H1 (cell line): ENCODE results near the gene SERPING1. TPM values are rescaled to one million over a fixed set of nuclear protein-coding genes. Genes with fewer than 3 reads are reported as not detected.

Experiments
- CTCF ChIA-PET: fragments of 300-600 bp; sonication (Branson Sonifier 250); formaldehyde crosslinking; loops from one replicate; lab custom pipeline; 2021; ENCODE audit not compliant: partially characterized antibody; lab: Charles Lee
- POLR2A ChIA-PET: fragments of 300-600 bp; sonication (Branson Sonifier 250); formaldehyde crosslinking; loops from one replicate; lab custom pipeline; 2021; ENCODE audit warnings: inconsistent platforms; ENCODE audit not compliant: partially characterized antibody; lab: Charles Lee
- DNase-seq, 2 experiments: peaks; one replicate each; pipeline versions ENCODE4 v3.0.0 to v3.0.0-alpha.2; 2010 to 2022; ENCODE audit warnings: low spot score in 2 of 2, low read depth in 1 of 2, mixed read lengths in 1 of 2
- FAIRE-seq: peaks from 2 replicates; lab custom pipeline; 2011; peaks lifted over from hg19 to GRCh38; lab: Jason Lieb, UNC
- H2AFZ ChIP-seq: 2 replicates; pipeline ENCODE4 v1.8.1; 2012; ENCODE audit warnings: low read length, inconsistent platforms
- H2AK5ac ChIP-seq: 2 replicates; pipeline ENCODE4 v1.6.1; 2013; ENCODE audit warnings: low read depth, low read length
- H2BK120ac ChIP-seq: replicated peaks from 2 replicates; pipeline ENCODE3; 2013; ENCODE audit warnings: low read depth, low read length, inconsistent platforms
- H2BK12ac ChIP-seq: 2 replicates; pipeline ENCODE4 v1.6.1; 2013; ENCODE audit warnings: low read depth, low read length
- H2BK15ac ChIP-seq: 2 replicates; pipeline ENCODE4 v1.6.1; 2013; ENCODE audit warnings: low read length
- H2BK20ac ChIP-seq: 2 replicates; pipeline ENCODE4 v1.6.1; 2013; ENCODE audit warnings: low read length
- H2BK5ac ChIP-seq: 2 replicates; pipeline ENCODE4 v1.6.1; 2013; ENCODE audit warnings: low read depth, low read length
- H3K14ac ChIP-seq: 2 replicates; pipeline ENCODE4 v1.6.1; 2013; ENCODE audit warnings: inconsistent platforms; ENCODE audit not compliant: insufficient read length
- H3K18ac ChIP-seq: 2 replicates; pipeline ENCODE4 v1.6.1; 2013; ENCODE audit warnings: low read length; ENCODE audit errors: extremely low read depth
- H3K23ac ChIP-seq: 2 replicates; pipeline ENCODE4 v1.6.1; 2013; ENCODE audit warnings: inconsistent platforms; ENCODE audit not compliant: insufficient read length
- H3K23me2 ChIP-seq: 2 replicates; pipeline ENCODE4 v1.6.1; 2013; ENCODE audit warnings: low read depth, low read length
- H3K27ac ChIP-seq: 2 replicates; pipeline ENCODE4 v1.6.1; 2011; ENCODE audit warnings: low read depth, low read length, inconsistent platforms
- H3K27me3 ChIP-seq, 4 experiments: replicated peaks in 1 of 4; 1 replicate in 1 of 4; 2 replicates in 3 of 4; pipeline versions ENCODE4 v1.6.1 to v1.8.1; 2011 to 2013; ENCODE audit warnings: low read length in 3 of 4, mild to moderate bottlenecking in 3 of 4, inconsistent platforms in 2 of 4, mixed read lengths in 2 of 4, moderate library complexity in 1 of 4; ENCODE audit not compliant: control insufficient read depth in 3 of 4, insufficient read depth in 3 of 4; ENCODE audit errors: extremely low read depth in 1 of 4
- H3K36me3 ChIP-seq, 4 experiments: 2 replicates each; pipeline versions ENCODE4 v1.6.1 to v1.8.1; 2011 to 2013; ENCODE audit warnings: mild to moderate bottlenecking in 4 of 4, low read length in 3 of 4, moderate library complexity in 2 of 4, control low read depth in 1 of 4, inconsistent platforms in 1 of 4; ENCODE audit not compliant: insufficient read depth in 4 of 4, control insufficient read depth in 2 of 4
- H3K4ac ChIP-seq: replicated peaks from 2 replicates; pipeline ENCODE3; 2013; ENCODE audit warnings: low read length, low read depth, mixed read lengths, inconsistent platforms; ENCODE audit not compliant: insufficient read length
- H3K4me1 ChIP-seq, 4 experiments: replicated peaks in 1 of 4; 1 replicate in 1 of 4; 2 replicates in 3 of 4; pipeline versions ENCODE4 v1.6.1 to v1.8.1; 2011 to 2013; ENCODE audit warnings: low read length in 3 of 4, inconsistent platforms in 2 of 4, mixed read lengths in 1 of 4; ENCODE audit not compliant: insufficient read depth in 4 of 4, control insufficient read depth in 3 of 4
- H3K4me2 ChIP-seq, 2 experiments: 2 replicates each; pipeline versions ENCODE4 v1.6.1 to v1.8.1; 2011 to 2013; ENCODE audit warnings: low read depth in 2 of 2, low read length in 2 of 2, control low read depth in 1 of 2, inconsistent platforms in 1 of 2, mild to moderate bottlenecking in 1 of 2; ENCODE audit not compliant: insufficient read depth in 1 of 2
- H3K4me3 ChIP-seq, 4 experiments: fragments of 200-600, 300-600 bp in 1 of 4; sonication (generic), shearing (Covaris generic), sonication (Bioruptor Twin) in 1 of 4; 2 replicates each; pipeline versions ENCODE4 v1.5.1 to v1.8.1; 2011 to 2016; ENCODE audit warnings: low read length in 4 of 4, low read depth in 3 of 4, control low read depth in 2 of 4, inconsistent platforms in 2 of 4, mild to moderate bottlenecking in 2 of 4, mixed read lengths in 1 of 4, moderate library complexity in 1 of 4; ENCODE audit not compliant: insufficient read depth in 2 of 4; ENCODE audit errors: extremely low read depth in 1 of 4
- H3K56ac ChIP-seq: replicated peaks from 2 replicates; pipeline ENCODE3; 2013; ENCODE audit warnings: low read depth, mild to moderate bottlenecking, mixed read lengths, low read length, inconsistent platforms; ENCODE audit not compliant: insufficient read length
- H3K79me1 ChIP-seq: 2 replicates; pipeline ENCODE4 v1.6.1; 2013; ENCODE audit warnings: low read depth, low read length, control low read depth
- H3K79me2 ChIP-seq, 2 experiments: 2 replicates each; pipeline versions ENCODE4 v1.6.1 to v1.8.1; 2012 to 2013; ENCODE audit warnings: low read length in 2 of 2, mild to moderate bottlenecking in 2 of 2, inconsistent platforms in 1 of 2; ENCODE audit not compliant: insufficient read depth in 2 of 2, control insufficient read depth in 1 of 2
- H3K9ac ChIP-seq, 4 experiments: replicated peaks in 1 of 4; 1 replicate in 1 of 4; 2 replicates in 3 of 4; pipeline versions ENCODE4 v1.6.1 to v1.8.1; 2011 to 2013; ENCODE audit warnings: low read depth in 3 of 4, low read length in 3 of 4, control low read depth in 2 of 4, mild to moderate bottlenecking in 2 of 4, moderate library complexity in 2 of 4, inconsistent platforms in 1 of 4; ENCODE audit errors: extremely low read depth in 1 of 4
- H3K9me3 ChIP-seq, 2 experiments: 2 replicates each; pipeline versions ENCODE4 v1.6.1 to v1.8.1; 2012 to 2013; ENCODE audit warnings: mild to moderate bottlenecking in 2 of 2, moderate library complexity in 2 of 2, control low read depth in 1 of 2, inconsistent platforms in 1 of 2, low read depth in 1 of 2, low read length in 1 of 2, mixed read lengths in 1 of 2; ENCODE audit not compliant: insufficient read depth in 2 of 2
- H4K20me1 ChIP-seq, 2 experiments: replicated peaks in 1 of 2; 2 replicates each; pipeline versions ENCODE3 to v1.8.1; 2011 to 2013; ENCODE audit warnings: inconsistent platforms in 2 of 2, low read length in 2 of 2, mild to moderate bottlenecking in 1 of 2; ENCODE audit not compliant: insufficient read depth in 2 of 2, control insufficient read depth in 1 of 2
- H4K5ac ChIP-seq: 2 replicates; pipeline ENCODE4 v1.6.1; 2013; ENCODE audit warnings: low read length, low read depth, mixed read lengths, inconsistent platforms; ENCODE audit not compliant: insufficient read length
- H4K8ac ChIP-seq: 2 replicates; pipeline ENCODE4 v1.8.0; 2013; ENCODE audit warnings: mild to moderate bottlenecking, moderate library complexity, low read length, inconsistent platforms; ENCODE audit not compliant: insufficient read depth; ENCODE audit errors: extremely low read depth
- H4K91ac ChIP-seq: replicated peaks from 2 replicates; pipeline ENCODE3; 2013; ENCODE audit warnings: low read length, mixed read lengths, inconsistent platforms; ENCODE audit not compliant: insufficient read length
- E2F6 ChIP-seq: IDR thresholded peaks from 2 replicates; pipeline ENCODE4 v1.6.1; 2012; ENCODE audit warnings: inconsistent platforms
- POLR2A ChIP-seq, 2 experiments: IDR thresholded peaks; 1 replicate in 1 of 2; 2 replicates in 1 of 2; pipeline ENCODE4 v1.6.1; 2011; ENCODE audit warnings: low read depth in 2 of 2, low read length in 2 of 2, mild to moderate bottlenecking in 2 of 2; ENCODE audit errors: control extremely low read depth in 1 of 2
- SP4 ChIP-seq: IDR thresholded peaks from 2 replicates; pipeline ENCODE4 v1.6.1; 2012; ENCODE audit warnings: low read length, inconsistent platforms
- WGBS, 2 experiments: shearing (Covaris generic) in 1 of 2; methylation state at CpG; one replicate each; pipeline versions ENCODE4 v1.1.6 to v1.1.7; 2013 to 2015; ENCODE audit warnings: low lambda C conversion rate in 2 of 2, mixed read lengths in 2 of 2, inconsistent platforms in 1 of 2, low coverage in 1 of 2, missing lambda C conversion rate in 1 of 2; ENCODE audit not compliant: insufficient replicate concordance in 2 of 2, insufficient coverage in 1 of 2, insufficient read length in 1 of 2; ENCODE audit errors: extremely low coverage in 1 of 2, missing lambda C conversion rate in 1 of 2; 5-methylcytosine and 5-hydroxymethylcytosine counted together
- polyA plus RNA-seq, 7 experiments: library from polyadenylated mRNA; depleted of rRNA in 3 of 7; stranded (reverse) in 5 of 7; unstranded in 2 of 7; fragments of >200 nt in 5 of 7; fragments of 200-250 nt in 2 of 7; gene quantifications; 1 replicate in 5 of 7; 2 replicates in 1 of 7; 4 replicates in 1 of 7; pipeline versions ENCODE4 v1.2.1 to v1.2.3, GENCODE V29; 2011 to 2013; ENCODE audit warnings: missing spikeins in 2 of 7, mixed read lengths in 2 of 7
- total RNA-seq: library from RNA; stranded (reverse); fragmentation: NEBNext Ultra II Directional; extraction: Animal tissue kit (Norgen Biotek cat#: 25700); gene quantifications from 2 replicates; pipeline ENCODE4 v1.2.1, GENCODE V29; 2021

The SERPING1 gene
- total and polyA plus RNA-seq, 2 of the 8 experiments (the other 6 are each of a cell fraction or from before 2014, with no cell fraction given), result 50.9 to 54.8 TPM

- H3K14ac ChIP-seq, result no peak overlapping the region
- no peak overlapping the region for H4K91ac ChIP-seq
- H3K4me2 ChIP-seq, result peak overlapping the region in 1 of 2 experiments; percentile 18; a peak in 1 of 4 replicates
- WGBS, 2 experiments, result 82% methylated on average over 3 of the region's 3 CpGs; no CpG with 5 or more reads in 1 of the 2 experiments
- H3K79me1 ChIP-seq, result peaks cover 10% of the 10 kb centered on the region; the same call in 1 of the 2 replicates
- H2BK15ac ChIP-seq, result no peak overlapping the region
- H2AK5ac ChIP-seq, result no peak overlapping the region
- H3K4me3 ChIP-seq, result 0 out of 8 replicates have a peak overlapping the region, but pooled peaks of 1 of the 4 experiments have one; percentile 5
- no peak overlapping the region for H3K56ac ChIP-seq
- no peak for DNase-seq
- no peak overlapping the region for H4K5ac ChIP-seq
- H2BK12ac ChIP-seq, result no peak overlapping the region
- no peak overlapping the region for H2BK120ac ChIP-seq
- no peak overlapping the region for H3K9ac ChIP-seq
- no peaks in the 10 kb centered on the region for H3K27me3 ChIP-seq
- POLR2A ChIA-PET, result interaction anchor here (0.6 to 29.6 kb wide), 24 partner anchors 10 to 221 kb away, joined by 3 to 1546 read pairs (median 6); partner anchors contain the start of genes CLP1, SERPING1, SLC43A1 and SMTNL1
- peaks cover 0 to 33% of the 10 kb centered on the region in 2 experiments; a peak in 2 of 4 replicates for H3K79me2 ChIP-seq
- H4K20me1 ChIP-seq, result peaks cover 29 to 48% of the 10 kb centered on the region in 2 experiments
- H3K18ac ChIP-seq, result 0 out of 2 replicates have a peak overlapping the region, but pooled peaks have one; percentile 21
- H2BK5ac ChIP-seq, result 0 out of 2 replicates have a peak overlapping the region, but pooled peaks have one; percentile 32
- H3K27ac ChIP-seq, result no peak overlapping the region
- TF ChIP-seq SP4 (no peak), POLR2A (IDR thresholded peaks at IDR 0.05; ENCODE audit: control extremely low read depth in 1 of 2, low read depth in 2 of 2, low read length in 2 of 2) (peak in 1 of 2 experiments; percentile 20; a peak in 2 of 3 replicates), E2F6 (no peak)
- TF ChIP-seq, all 59 proteins: peak for 1
- Histone ChIP-seq H2BK20ac (no peak overlapping the region), H4K8ac (no peak overlapping the region), H2AFZ (no peak overlapping the region), H3K23me2 (peaks cover 27% of the 10 kb centered on the region), H3K36me3 (peaks cover 9 to 29% (median 13%) of the 10 kb centered on the region in 4 experiments; a peak in 6 of 8 replicates), H3K4me1 (peaks cover 32 to 62% (median 41%) of the 10 kb centered on the region in 4 experiments), H3K9me3 (no peaks in the 10 kb centered on the region), H3K23ac (no peak overlapping the region), H3K4ac (no peak overlapping the region)
- CTCF ChIA-PET, result interaction anchor here (0.8 to 14.3 kb wide), 37 partner anchors 9 to 306 kb away, joined by 3 to 357 read pairs (median 6); partner anchors contain the start of genes P2RX3, SERPING1, SMTNL1 and TIMM10
- no peak for FAIRE-seq
Measured at GRCh38 chr11:57643802-57644201, 46.3 kb downstream of the SERPING1 start.
